ENCODE measurements around the gene ATP11C. TPM values are rescaled to one million over a fixed set of nuclear protein-coding genes. Genes with fewer than 3 reads are reported as not detected.

Gene ATP11C
- total RNA-seq, 1 experiment from 2014 or later = 38.6 TPM

DNA sequence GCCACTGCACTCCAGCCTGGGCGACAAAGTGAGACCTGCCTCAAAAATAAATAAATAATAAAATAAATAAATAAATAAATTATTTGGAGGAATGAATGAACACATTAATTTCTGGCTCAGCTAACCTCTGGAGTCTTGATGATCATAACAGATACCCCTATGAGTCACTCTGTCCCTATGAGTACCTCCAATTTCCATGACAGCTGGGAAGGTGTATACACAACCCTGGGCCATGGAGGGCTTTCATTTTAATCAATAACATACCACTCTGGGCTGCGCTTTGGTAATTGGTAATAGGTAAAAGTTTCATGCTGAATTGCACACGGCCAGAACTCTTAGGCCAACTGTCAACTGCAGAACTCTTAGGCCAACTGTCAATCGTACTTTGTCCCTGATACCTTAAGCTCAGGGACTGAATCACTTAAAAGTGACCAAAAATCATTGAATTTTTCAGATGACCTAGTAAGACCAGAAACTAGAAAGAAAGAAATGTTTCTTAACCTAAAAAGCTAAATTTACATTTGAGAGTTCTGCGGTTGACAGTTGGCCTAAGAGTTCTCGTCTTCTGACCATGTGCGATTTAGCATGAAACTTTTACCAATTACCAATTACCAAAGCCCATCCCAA, 112.4 kb downstream of the ATP11C start (continued):
- TF ChIP-seq, protein P1, sequence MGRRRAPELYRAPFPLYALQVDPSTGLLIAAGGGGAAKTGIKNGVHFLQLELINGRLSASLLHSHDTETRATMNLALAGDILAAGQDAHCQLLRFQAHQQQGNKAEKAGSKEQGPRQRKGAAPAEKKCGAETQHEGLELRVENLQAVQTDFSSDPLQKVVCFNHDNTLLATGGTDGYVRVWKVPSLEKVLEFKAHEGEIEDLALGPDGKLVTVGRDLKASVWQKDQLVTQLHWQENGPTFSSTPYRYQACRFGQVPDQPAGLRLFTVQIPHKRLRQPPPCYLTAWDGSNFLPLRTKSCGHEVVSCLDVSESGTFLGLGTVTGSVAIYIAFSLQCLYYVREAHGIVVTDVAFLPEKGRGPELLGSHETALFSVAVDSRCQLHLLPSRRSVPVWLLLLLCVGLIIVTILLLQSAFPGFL (CRISPR knock-in tag; IDR thresholded peaks at IDR 0.05; ENCODE audit: borderline replicate concordance) = no peak
- no peak for TF ChIP-seq EMX1 (CRISPR knock-in tag; IDR thresholded peaks at IDR 0.05)
- TF ChIP-seq, protein P2, sequence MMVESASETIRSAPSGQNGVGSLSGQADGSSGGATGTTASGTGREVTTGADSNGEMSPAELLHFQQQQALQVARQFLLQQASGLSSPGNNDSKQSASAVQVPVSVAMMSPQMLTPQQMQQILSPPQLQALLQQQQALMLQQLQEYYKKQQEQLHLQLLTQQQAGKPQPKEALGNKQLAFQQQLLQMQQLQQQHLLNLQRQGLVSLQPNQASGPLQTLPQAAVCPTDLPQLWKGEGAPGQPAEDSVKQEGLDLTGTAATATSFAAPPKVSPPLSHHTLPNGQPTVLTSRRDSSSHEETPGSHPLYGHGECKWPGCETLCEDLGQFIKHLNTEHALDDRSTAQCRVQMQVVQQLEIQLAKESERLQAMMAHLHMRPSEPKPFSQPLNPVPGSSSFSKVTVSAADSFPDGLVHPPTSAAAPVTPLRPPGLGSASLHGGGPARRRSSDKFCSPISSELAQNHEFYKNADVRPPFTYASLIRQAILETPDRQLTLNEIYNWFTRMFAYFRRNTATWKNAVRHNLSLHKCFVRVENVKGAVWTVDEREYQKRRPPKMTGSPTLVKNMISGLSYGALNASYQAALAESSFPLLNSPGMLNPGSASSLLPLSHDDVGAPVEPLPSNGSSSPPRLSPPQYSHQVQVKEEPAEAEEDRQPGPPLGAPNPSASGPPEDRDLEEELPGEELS (CRISPR knock-in tag; IDR thresholded peaks at IDR 0.05) = no peak

DNA sequence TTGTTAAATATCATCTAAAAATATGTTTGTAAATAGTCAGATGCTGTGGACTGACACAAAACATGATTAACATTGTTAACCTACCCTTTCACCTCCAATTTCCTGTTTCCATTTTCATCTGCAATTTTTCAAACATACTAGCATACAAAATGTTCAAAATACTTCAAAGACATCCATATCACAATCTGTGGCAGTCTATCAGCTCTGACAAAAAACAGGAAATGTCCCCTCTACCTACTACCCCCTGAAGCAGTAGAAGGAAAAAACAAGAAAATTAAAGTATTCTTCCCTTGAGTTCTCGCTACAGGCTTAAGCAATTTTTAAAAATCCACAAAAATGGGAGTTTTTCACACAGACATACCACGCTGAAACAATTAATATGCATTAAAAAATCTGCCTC, 116.6 kb downstream of the ATP11C start:
- DNase-seq (ENCODE audit: low spot score) (no peak), ATAC-seq (no peak)
- no peaks in the 10 kb centered on the region for H3K27me3 Mint-ChIP-seq (ENCODE audit: low read depth)
- no peak overlapping the region for H3K27ac Mint-ChIP-seq
- no peaks in the 10 kb centered on the region for H3K9me3 Mint-ChIP-seq
- ChIA-PET CTCF (no interaction called here), POLR2A (no interaction called here)
- no peak overlapping the region for H3K4me3 Mint-ChIP-seq
- H3K36me3 Mint-ChIP-seq = peaks cover 8% of the 10 kb centered on the region
- H3K4me1 Mint-ChIP-seq = peaks cover 10% of the 10 kb centered on the region; the same call in 1 of the 2 replicates
- TF ChIP-seq, protein P2 (CRISPR knock-in tag; IDR thresholded peaks at IDR 0.05) = no peak
- TF ChIP-seq, protein P3, sequence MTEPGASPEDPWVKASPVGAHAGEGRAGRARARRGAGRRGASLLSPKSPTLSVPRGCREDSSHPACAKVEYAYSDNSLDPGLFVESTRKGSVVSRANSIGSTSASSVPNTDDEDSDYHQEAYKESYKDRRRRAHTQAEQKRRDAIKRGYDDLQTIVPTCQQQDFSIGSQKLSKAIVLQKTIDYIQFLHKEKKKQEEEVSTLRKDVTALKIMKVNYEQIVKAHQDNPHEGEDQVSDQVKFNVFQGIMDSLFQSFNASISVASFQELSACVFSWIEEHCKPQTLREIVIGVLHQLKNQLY (CRISPR knock-in tag; IDR thresholded peaks at IDR 0.05) = no peak
- no peak for TF ChIP-seq NFE2L1 (CRISPR knock-in tag; IDR thresholded peaks at IDR 0.05)
- TF ChIP-seq, protein P4, sequence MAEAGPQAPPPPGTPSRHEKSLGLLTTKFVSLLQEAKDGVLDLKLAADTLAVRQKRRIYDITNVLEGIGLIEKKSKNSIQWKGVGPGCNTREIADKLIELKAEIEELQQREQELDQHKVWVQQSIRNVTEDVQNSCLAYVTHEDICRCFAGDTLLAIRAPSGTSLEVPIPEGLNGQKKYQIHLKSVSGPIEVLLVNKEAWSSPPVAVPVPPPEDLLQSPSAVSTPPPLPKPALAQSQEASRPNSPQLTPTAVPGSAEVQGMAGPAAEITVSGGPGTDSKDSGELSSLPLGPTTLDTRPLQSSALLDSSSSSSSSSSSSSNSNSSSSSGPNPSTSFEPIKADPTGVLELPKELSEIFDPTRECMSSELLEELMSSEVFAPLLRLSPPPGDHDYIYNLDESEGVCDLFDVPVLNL (CRISPR knock-in tag; IDR thresholded peaks at IDR 0.05; ENCODE audit: borderline replicate concordance, low read depth) = no peak
- TF ChIP-seq, protein P5, sequence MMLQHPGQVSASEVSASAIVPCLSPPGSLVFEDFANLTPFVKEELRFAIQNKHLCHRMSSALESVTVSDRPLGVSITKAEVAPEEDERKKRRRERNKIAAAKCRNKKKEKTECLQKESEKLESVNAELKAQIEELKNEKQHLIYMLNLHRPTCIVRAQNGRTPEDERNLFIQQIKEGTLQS (CRISPR knock-in tag; conservative IDR thresholded peaks at IDR 0.05) = no peak
- TF ChIP-seq ETV6 (CRISPR knock-in tag; IDR thresholded peaks at IDR 0.05) = no peak
- TF ChIP-seq, protein P1 (CRISPR knock-in tag; IDR thresholded peaks at IDR 0.05; ENCODE audit: borderline replicate concordance) = no peak
- TF ChIP-seq NFATC4 (CRISPR knock-in tag; IDR thresholded peaks at IDR 0.05) = no peak
- TF ChIP-seq ZNF232 (CRISPR knock-in tag; IDR thresholded peaks at IDR 0.05) = no peak
- TF ChIP-seq PRRX2 (CRISPR knock-in tag; IDR thresholded peaks at IDR 0.05) = no peak
- TF ChIP-seq MXD4 (CRISPR knock-in tag; IDR thresholded peaks at IDR 0.05; ENCODE audit: borderline replicate concordance) = no peak
- no peak for TF ChIP-seq TEAD4 (CRISPR knock-in tag; IDR thresholded peaks at IDR 0.05)
- TF ChIP-seq, protein P6, sequence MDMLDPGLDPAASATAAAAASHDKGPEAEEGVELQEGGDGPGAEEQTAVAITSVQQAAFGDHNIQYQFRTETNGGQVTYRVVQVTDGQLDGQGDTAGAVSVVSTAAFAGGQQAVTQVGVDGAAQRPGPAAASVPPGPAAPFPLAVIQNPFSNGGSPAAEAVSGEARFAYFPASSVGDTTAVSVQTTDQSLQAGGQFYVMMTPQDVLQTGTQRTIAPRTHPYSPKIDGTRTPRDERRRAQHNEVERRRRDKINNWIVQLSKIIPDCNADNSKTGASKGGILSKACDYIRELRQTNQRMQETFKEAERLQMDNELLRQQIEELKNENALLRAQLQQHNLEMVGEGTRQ (CRISPR knock-in tag; IDR thresholded peaks at IDR 0.05) = no peak
- TF ChIP-seq, protein P7, sequence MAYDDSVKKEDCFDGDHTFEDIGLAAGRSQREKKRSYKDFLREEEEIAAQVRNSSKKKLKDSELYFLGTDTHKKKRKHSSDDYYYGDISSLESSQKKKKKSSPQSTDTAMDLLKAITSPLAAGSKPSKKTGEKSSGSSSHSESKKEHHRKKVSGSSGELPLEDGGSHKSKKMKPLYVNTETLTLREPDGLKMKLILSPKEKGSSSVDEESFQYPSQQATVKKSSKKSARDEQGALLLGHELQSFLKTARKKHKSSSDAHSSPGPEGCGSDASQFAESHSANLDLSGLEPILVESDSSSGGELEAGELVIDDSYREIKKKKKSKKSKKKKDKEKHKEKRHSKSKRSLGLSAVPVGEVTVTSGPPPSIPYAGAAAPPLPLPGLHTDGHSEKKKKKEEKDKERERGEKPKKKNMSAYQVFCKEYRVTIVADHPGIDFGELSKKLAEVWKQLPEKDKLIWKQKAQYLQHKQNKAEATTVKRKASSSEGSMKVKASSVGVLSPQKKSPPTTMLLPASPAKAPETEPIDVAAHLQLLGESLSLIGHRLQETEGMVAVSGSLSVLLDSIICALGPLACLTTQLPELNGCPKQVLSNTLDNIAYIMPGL (CRISPR knock-in tag; IDR thresholded peaks at IDR 0.05) = no peak
- no peak for TF ChIP-seq GABPB1 (CRISPR knock-in tag; IDR thresholded peaks at IDR 0.05)
- TF ChIP-seq, protein P8, sequence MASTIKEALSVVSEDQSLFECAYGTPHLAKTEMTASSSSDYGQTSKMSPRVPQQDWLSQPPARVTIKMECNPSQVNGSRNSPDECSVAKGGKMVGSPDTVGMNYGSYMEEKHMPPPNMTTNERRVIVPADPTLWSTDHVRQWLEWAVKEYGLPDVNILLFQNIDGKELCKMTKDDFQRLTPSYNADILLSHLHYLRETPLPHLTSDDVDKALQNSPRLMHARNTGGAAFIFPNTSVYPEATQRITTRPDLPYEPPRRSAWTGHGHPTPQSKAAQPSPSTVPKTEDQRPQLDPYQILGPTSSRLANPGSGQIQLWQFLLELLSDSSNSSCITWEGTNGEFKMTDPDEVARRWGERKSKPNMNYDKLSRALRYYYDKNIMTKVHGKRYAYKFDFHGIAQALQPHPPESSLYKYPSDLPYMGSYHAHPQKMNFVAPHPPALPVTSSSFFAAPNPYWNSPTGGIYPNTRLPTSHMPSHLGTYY (CRISPR knock-in tag; IDR thresholded peaks at IDR 0.05) = no peak
- no peak for TF ChIP-seq NR3C1 (CRISPR knock-in tag; conservative IDR thresholded peaks at IDR 0.05; ENCODE audit: low read depth)
- TF ChIP-seq ZNF219 (CRISPR knock-in tag; IDR thresholded peaks at IDR 0.05; ENCODE audit: borderline replicate concordance) = no peak
- no peak for TF ChIP-seq ZNF416 (CRISPR knock-in tag; IDR thresholded peaks at IDR 0.05)

All from WTC11 (cell line).